Right atrium auricular region (tissue), 2 donors: ENCODE measurements around the gene ATP2B2. TPM values are rescaled to one million over a fixed set of nuclear protein-coding genes. Genes with fewer than 3 reads are reported as not detected.

Experiments used
- DNase-seq: peaks from one replicate; pipeline ENCODE4 v3.0.0-alpha.2; 2019; ENCODE audit warnings: low spot score
- H3K27ac ChIP-seq, 2 donors: fragments of 200-600 bp; sonication (generic); 1 replicate in 1 of 2; 2 replicates in 1 of 2; pipeline ENCODE4 v1.5.1; 2016 to 2019
- H3K27me3 ChIP-seq, 2 donors: fragments of 200-600 bp; sonication (generic); one replicate each; pipeline versions ENCODE4 v1.5.1 to v1.6.0; 2017 to 2019
- H3K36me3 ChIP-seq: fragments of 200-600 bp; sonication (generic); one replicate; pipeline ENCODE4 v1.5.1; 2016
- H3K4me1 ChIP-seq, 2 donors: fragments of 200-600 bp; sonication (generic); one replicate each; pipeline versions ENCODE4 v1.5.1 to v1.6.0; 2017 to 2019
- H3K4me3 ChIP-seq, 2 donors: fragments of 200-600 bp; sonication (generic); 1 replicate in 1 of 2; 2 replicates in 1 of 2; pipeline ENCODE4 v1.5.1; 2017 to 2019; ENCODE audit warnings: mild to moderate bottlenecking in 1 of 2, moderate library complexity in 1 of 2
- H3K9me3 ChIP-seq, 2 donors: fragments of 200-600 bp; sonication (generic); one replicate each; pipeline ENCODE4 v1.5.1; 2019
- total RNA-seq, 2 donors: library from RNA; depleted of rRNA; stranded (reverse); fragments of >200 nt; gene quantifications; one replicate each; pipeline ENCODE4 v1.1.0, GENCODE V29; 2016
- TF ChIP-seq, protein P1 (sequence below), 2 donors: fragments of 200-600 bp; sonication (generic); IDR thresholded peaks; one replicate each; pipeline ENCODE4 v1.5.1; 2019; ENCODE audit warnings: antibody characterized with exemption in 2 of 2

ATP2B2 gene
- total RNA-seq, 2 donors from 2014 or later: 0.12 to 0.15 TPM

DNA sequence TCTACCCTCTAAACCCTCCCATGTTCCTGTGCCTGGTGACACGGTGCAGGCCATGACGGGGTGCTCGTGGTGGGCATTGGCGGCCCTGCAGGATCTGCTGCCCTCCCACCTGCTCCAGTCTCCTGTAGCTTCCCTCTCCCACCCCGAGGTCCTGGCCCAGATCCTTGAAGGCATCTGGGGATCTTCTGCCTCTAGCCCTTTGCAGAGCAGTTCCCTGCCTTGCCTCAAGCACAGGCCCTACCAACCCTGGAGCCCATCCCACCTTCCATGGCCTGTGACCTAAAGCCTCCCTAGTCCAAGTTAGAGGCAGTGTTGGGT is 157.0 kb downstream of the ATP2B2 start:
- Histone ChIP-seq H3K36me3 (no peaks in the 10 kb centered on the region), H3K4me1 (no peaks in the 10 kb centered on the region), H3K4me3 (no peak overlapping the region), H3K27ac (no peak overlapping the region), H3K27me3 (no peaks in the 10 kb centered on the region), H3K9me3 (no peaks in the 10 kb centered on the region)
- DNase-seq: no peak
- TF ChIP-seq, protein P1, sequence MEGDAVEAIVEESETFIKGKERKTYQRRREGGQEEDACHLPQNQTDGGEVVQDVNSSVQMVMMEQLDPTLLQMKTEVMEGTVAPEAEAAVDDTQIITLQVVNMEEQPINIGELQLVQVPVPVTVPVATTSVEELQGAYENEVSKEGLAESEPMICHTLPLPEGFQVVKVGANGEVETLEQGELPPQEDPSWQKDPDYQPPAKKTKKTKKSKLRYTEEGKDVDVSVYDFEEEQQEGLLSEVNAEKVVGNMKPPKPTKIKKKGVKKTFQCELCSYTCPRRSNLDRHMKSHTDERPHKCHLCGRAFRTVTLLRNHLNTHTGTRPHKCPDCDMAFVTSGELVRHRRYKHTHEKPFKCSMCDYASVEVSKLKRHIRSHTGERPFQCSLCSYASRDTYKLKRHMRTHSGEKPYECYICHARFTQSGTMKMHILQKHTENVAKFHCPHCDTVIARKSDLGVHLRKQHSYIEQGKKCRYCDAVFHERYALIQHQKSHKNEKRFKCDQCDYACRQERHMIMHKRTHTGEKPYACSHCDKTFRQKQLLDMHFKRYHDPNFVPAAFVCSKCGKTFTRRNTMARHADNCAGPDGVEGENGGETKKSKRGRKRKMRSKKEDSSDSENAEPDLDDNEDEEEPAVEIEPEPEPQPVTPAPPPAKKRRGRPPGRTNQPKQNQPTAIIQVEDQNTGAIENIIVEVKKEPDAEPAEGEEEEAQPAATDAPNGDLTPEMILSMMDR (IDR thresholded peaks at IDR 0.05): no peak

DNA sequence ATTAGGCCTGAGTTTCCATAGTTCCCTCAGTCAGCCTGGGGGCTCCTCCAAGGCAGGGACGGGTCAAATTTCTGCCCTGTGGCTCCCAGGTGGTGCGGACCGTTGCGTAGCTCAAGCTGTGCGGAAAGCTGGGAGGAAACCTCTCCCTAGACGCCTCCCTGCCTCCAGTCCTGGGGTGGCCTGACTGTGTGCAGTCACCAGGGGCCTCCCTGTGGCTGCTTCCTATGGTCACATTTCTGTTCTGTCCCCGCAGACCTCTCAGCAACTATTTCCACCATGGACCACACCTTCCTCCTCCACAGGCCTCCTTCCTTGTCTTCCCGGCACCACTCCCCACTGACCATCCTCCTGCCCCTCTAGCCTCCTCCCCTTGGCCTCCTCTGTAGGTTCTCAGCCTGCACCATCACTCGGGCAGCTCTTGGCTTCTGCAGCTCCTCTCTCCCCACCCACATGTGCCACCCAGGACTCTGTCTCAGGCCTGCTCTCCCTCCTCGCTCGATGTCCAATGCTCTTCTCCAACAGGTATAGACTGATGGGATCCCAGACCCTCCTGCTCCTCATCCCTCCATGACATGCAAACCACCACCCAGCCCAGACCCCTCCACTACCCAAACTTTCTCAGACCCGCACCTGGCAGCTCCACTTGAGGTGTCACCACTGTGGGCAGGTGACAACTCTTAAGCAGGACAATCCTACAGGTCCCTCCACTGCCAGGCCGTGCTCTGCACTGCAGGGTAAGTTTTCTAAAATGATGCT is 157.6 kb downstream of the ATP2B2 start:
- DNase-seq: no peak
- no peak overlapping the region for H3K27ac ChIP-seq
- TF ChIP-seq, protein P1 (IDR thresholded peaks at IDR 0.05): no peak

DNA sequence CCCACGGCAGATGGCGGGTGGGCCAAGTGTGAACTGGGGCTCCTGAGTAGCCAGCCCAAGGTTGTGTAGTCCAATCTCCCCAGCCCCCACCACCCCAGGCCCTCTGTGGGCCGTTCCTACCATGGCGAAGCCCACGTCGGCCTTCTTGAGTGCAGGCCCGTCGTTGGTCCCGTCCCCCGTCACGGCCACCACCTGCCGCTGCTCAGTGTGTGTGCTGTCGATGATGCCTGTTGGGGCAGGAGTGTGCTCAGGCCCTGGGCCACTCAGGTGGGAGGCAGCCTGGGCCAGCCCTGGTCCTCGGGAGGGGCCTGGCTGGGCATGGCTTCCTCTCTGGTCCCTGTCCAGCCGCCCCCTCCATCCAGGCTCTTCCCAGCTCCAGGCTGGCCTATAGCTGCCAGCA is 159.5 kb downstream of the ATP2B2 start:
- DNase-seq: no peak
- no peak overlapping the region for H3K27ac ChIP-seq
- no peaks in the 10 kb centered on the region for H3K4me1 ChIP-seq
- no peaks in the 10 kb centered on the region for H3K36me3 ChIP-seq
- no peak overlapping the region for H3K4me3 ChIP-seq
- no peaks in the 10 kb centered on the region for H3K27me3 ChIP-seq
- H3K9me3 ChIP-seq: no peaks in the 10 kb centered on the region
- TF ChIP-seq, protein P1 (IDR thresholded peaks at IDR 0.05): no peak

More for the DNA sequence above, 157.6 kb downstream of the ATP2B2 start:
- Histone ChIP-seq H3K4me1 (no peaks in the 10 kb centered on the region), H3K36me3 (no peaks in the 10 kb centered on the region), H3K27me3 (no peaks in the 10 kb centered on the region), H3K9me3 (no peaks in the 10 kb centered on the region), H3K4me3 (no peak overlapping the region)

DNA sequence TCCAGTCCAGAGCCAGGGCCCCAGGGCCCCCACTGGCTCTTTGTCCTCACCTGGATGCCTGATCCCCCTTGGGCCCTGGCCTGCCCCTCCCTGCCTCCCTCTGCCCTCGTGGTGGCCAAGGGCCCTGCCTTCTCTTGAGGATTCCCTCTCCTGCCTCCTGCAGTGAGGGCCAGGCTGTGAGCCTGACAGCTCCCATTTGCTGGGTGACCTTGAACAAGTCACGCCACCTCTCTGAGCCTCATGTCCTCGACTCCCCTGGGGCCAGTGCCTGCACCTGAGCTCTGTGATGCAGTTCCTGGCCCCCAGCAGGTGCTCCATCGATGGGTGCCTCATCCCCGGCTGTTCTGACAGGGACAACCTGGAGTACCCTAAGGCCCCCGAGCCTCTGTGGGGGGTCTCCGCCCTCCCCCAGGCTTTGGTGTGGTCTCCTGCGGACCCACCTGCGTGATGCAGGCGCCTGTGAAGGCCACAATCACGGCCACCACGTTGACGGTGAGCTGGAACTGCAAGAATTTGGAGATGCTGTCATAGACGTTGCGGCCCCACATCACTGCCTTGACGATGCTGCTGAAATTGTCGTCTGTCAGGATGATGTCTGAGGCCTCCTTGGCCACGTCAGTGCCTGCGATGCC is 160.3 kb downstream of the ATP2B2 start:
- TF ChIP-seq, protein P1 (IDR thresholded peaks at IDR 0.05): no peak
- Histone ChIP-seq H3K27me3 (no peaks in the 10 kb centered on the region), H3K9me3 (no peaks in the 10 kb centered on the region), H3K4me1 (no peaks in the 10 kb centered on the region), H3K27ac (no peak overlapping the region), H3K36me3 (no peaks in the 10 kb centered on the region), H3K4me3 (no peak overlapping the region)
- no peak for DNase-seq

DNA sequence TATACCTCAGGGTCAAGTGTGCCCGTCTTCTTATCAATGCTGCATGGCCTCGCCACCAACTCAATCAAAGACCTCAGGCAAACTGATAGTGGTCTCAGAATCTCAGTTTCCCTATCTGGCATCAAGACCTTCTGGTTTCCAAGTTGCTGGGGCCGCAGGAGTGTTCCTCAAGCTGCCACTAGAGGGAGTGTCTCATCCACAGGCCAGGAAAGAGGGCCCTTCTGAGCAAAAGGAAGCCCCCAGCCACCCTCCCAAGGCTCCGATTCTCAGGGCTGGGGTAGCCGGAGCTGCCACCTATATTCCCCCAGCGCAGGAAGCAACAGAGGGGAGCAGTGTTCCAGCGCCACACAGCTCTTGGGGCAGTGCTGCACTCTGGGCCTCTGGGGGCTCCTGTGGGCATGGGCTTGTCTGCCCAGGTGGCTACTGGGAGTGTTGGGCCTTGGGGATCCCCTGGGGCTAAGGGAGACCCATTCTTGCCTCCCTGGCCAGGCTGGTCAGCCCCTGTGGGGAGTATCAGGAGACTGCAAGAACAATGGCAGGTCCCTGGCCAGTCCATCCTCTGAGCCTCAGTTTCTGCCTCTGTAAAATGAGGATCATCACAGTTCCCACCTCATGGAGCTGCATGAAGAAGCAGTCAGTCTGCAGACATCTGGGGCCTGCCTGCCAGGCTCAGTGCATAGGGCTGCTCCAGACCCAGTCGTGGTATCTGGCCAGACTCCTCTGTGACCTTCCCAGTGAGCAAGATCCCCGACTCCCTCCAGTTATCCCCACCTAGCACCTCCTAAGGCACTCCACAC is 161.0 kb downstream of the ATP2B2 start:
- TF ChIP-seq, protein P1 (IDR thresholded peaks at IDR 0.05): peak; percentile 80 to 95

More for the DNA sequence above, 161.0 kb downstream of the ATP2B2 start:
- Histone ChIP-seq H3K9me3 (no peaks in the 10 kb centered on the region), H3K27me3 (no peaks in the 10 kb centered on the region), H3K27ac (no peak overlapping the region), H3K36me3 (no peaks in the 10 kb centered on the region), H3K4me3 (no peak overlapping the region), H3K4me1 (no peaks in the 10 kb centered on the region)
- no peak for DNase-seq
